ENCODE data around the gene DMXL2. TPM values are rescaled to one million over a fixed set of nuclear protein-coding genes. Genes with fewer than 3 reads are reported as not detected.

Gene DMXL2
- total and polyA plus RNA-seq, 9 of the 15 experiments (the other 6 are each of a cell fraction or from before 2014, with no cell fraction given) = 9.3 to 57.7 (median 30.7) TPM

DNA sequence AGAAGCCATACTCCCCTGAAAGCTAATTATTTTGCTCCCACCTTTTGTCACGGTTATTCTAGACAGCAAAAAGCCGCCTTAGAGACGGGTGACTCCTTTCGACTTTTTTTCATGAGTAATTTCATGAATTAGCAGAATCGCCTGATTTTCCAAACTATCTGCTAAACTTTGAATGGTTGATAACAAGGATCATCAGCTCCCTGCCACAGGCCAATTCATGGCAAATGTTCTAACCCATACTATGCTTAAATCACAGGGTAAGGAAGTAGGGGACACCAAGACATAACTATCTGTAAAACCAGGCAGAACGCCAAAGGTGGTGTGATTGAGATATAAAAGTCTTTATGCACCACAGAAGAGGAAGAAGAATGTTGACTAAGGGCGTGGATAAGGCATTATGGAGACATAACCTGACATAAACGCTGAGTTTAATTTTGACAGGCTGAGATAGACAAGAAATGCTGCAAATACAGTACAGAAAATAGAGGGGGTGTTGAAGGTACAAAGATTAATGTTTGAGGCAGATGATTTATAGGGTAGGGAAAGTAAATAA lies 891 bp upstream of the DMXL2 start (continued):
- peak; percentile 37; the same call in 1 of the 2 replicates for TF ChIP-seq ARID3A (IDR thresholded peaks at IDR 0.05; ENCODE audit: borderline replicate concordance, low read depth, low read length)

GRCh38 chr15:51621936-51622603 lies 501 bp downstream of the DMXL2 start:
- Histone ChIP-seq H2AFZ (ENCODE audit: low read depth, low read length) (peak overlapping the region; percentile 89), H3K36me3 (ENCODE audit: control insufficient read depth, insufficient read depth, low read length) (no peaks in the 10 kb centered on the region), H3K4me2 (ENCODE audit: insufficient read depth, low read length) (peak overlapping the region; percentile 91), H3K9me3 (replicated peaks; ENCODE audit: control insufficient read depth, insufficient read depth, low read depth, low read length) (no peaks in the 10 kb centered on the region), H3K27me3 (ENCODE audit: control insufficient read depth in 2 of 2, insufficient read depth in 2 of 2, low read length in 2 of 2) (no peaks in the 10 kb centered on the region), H3K27ac (ENCODE audit: extremely low read depth, low read depth, low read length) (peak overlapping the region; percentile 63), H3K9me1 (ENCODE audit: control insufficient read depth, insufficient read depth, low read length) (no peaks in the 10 kb centered on the region), H3K4me1 (replicated peaks in 1 of 2; ENCODE audit: control insufficient read depth in 2 of 2, insufficient read depth in 2 of 2, low read length in 2 of 2) (peaks cover 14 to 18% of the 10 kb centered on the region in 2 experiments; a peak in 3 of 5 replicates), H3K9ac (ENCODE audit: insufficient read depth in 1 of 2, low read depth in 2 of 2, low read length in 2 of 2) (peak overlapping the region; percentile 75 to 95), H4K20me1 (replicated peaks; ENCODE audit: control insufficient read depth, insufficient read depth, low read length) (no peaks in the 10 kb centered on the region), H3K79me2 (ENCODE audit: control insufficient read depth, insufficient read depth, low read length) (peaks cover 40% of the 10 kb centered on the region), H3K4me3 (peak overlapping the region; percentile 72)
- POLR2A ChIA-PET = interaction anchor here (0.9 to 4.5 kb wide), 9 partner anchors 10 to 191 kb away, joined by 3 to 33 read pairs (median 5); no protein-coding TSS in a partner anchor
- CTCF ChIA-PET (ENCODE audit: low intra/inter-chr PET ratio) = interaction anchor here (0.6 kb wide), 1 partner anchor 154 kb away, joined by 3 read pairs; no protein-coding TSS in a partner anchor
- DNase-seq (ENCODE audit: extremely low read depth in 1 of 4, low spot score in 3 of 4) (peak; percentile 41 to 75 (median 68)), ATAC-seq (peak; percentile 74), FAIRE-seq (peak; percentile 82)
- intact Hi-C loops (cut with micrococcal nuclease) = loop anchor here (2.0 to 10.0 kb wide), 3 partner anchors 19 to 87 kb away; no protein-coding TSS in a partner anchor
- BruUV-seq (replicated peaks) = TSS peak; percentile 44
- in situ Hi-C loops (cut with MboI) = no loop called here
- WGBS (ENCODE audit: insufficient coverage, low coverage, missing lambda C conversion rate) = 0% methylated on average over 39 of the region's 44 CpGs
- 0 out of 3 replicates have a peak, but pooled peaks of 1 of the 2 experiments have one; percentile 12 for TF ChIP-seq CBX3 (IDR thresholded peaks at IDR 0.05; ENCODE audit: borderline replicate concordance in 1 of 2, low read length in 2 of 2)
- TF ChIP-seq SOX6 (IDR thresholded peaks at IDR 0.05) = no peak
- TF ChIP-seq, protein P1, sequence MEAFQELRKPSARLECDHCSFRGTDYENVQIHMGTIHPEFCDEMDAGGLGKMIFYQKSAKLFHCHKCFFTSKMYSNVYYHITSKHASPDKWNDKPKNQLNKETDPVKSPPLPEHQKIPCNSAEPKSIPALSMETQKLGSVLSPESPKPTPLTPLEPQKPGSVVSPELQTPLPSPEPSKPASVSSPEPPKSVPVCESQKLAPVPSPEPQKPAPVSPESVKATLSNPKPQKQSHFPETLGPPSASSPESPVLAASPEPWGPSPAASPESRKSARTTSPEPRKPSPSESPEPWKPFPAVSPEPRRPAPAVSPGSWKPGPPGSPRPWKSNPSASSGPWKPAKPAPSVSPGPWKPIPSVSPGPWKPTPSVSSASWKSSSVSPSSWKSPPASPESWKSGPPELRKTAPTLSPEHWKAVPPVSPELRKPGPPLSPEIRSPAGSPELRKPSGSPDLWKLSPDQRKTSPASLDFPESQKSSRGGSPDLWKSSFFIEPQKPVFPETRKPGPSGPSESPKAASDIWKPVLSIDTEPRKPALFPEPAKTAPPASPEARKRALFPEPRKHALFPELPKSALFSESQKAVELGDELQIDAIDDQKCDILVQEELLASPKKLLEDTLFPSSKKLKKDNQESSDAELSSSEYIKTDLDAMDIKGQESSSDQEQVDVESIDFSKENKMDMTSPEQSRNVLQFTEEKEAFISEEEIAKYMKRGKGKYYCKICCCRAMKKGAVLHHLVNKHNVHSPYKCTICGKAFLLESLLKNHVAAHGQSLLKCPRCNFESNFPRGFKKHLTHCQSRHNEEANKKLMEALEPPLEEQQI (IDR thresholded peaks at IDR 0.05) = no peak
- no peak for TF ChIP-seq PTTG1 (tag; IDR thresholded peaks at IDR 0.05; ENCODE audit: low read depth)
- peak in 1 of 2 experiments; percentile 17 for TF ChIP-seq E2F6 (IDR thresholded peaks at IDR 0.05; ENCODE audit: borderline replicate concordance in 1 of 2, extremely low read depth in 1 of 2, insufficient read depth in 1 of 2, insufficient read length in 1 of 2, low read depth in 1 of 2, low read length in 1 of 2, poor library complexity in 1 of 2, severe bottlenecking in 1 of 2)
- no peak for TF ChIP-seq HMG20A (CRISPR knock-in tag; conservative IDR thresholded peaks at IDR 0.05)
- TF ChIP-seq EP400 (IDR thresholded peaks at IDR 0.05) = 0 out of 2 replicates have a peak, but pooled peaks have one; percentile 10
- no peak for TF ChIP-seq ZNF398 (CRISPR knock-in tag; IDR thresholded peaks at IDR 0.05)
